ENCODE measurements around the gene MRGPRF. TPM values are rescaled to one million over a fixed set of nuclear protein-coding genes. Genes with fewer than 3 reads are reported as not detected.

Gene MRGPRF
- total and polyA plus RNA-seq, 8 donors, result 6.7 to 123 (median 20.8) TPM

DNA sequence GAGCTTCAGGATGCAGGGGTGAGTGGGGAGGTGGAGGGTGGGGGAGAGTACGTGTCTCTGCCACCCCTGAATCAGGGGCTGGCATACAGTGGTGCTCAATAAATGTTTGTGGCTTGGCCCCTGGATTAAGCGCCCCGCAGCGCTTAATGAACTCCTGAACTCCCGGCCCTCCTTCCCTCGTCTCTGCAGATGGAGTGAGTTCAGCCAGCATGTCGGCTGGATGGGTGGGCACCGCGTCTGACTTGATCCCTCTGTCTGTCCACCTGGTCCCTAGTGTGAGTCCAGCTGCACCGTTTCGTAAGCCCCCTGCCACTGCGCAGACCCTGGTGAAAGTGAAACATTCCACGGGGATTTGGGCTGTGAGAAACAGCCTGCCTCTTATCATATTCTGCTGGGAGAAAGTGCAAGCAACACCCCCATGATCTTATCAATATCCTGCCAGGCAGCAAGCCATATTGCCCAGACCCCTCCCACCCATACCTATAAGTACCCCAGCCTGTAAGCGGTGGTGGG is 20.2 kb downstream of the MRGPRF start:
- intact Hi-C loops (cut with DNase I; ENCODE audit: low total_unique reads), result no loop called here
- H3K9me3 ChIP-seq, result no peaks in the 10 kb centered on the region

DNA sequence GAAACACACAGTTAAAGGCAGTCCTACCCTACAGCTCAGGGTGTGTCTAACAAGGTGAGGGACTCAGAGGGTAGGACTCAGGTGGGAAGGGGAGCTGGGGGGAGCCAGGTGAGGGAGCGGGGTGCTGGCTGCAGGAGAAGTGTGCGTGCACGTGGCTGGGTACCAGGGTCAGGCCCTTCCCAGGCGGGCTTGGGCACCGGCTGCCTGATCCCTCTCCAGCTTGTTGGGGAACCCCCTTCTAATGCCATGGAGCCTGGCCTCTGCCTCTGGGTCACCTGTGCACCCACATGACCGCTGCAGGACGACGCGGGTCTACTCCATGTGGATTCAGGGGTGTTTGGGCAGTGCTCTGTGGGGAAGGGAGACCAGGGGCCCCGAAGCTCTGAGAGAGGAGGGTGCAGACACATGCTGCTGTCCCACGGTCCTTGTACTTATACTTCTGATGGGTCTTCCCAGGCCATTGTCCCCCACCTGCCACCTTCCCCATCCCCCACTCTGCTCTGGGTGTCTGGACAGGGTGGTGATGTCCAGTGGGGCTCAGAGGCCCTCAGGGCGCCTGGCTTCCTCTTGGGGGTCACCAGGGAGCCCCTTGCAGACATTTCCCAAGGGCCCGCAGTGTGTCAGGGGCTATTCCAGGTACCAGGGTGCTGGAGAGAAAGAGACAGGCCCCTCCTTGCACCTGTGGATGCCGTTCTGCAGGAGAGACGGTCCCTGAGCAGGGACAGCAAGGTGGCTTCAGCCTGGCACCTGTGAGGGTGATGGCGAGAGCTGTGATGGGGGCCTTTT is 21.9 kb downstream of the MRGPRF start:
- DNase-seq, result peak in 1 of 2 donors; percentile 0
- TF ChIP-seq POLR2AphosphoS5 (IDR thresholded peaks at IDR 0.05), result no peak
- TF ChIP-seq EP300 (IDR thresholded peaks at IDR 0.05), result no peak
- TF ChIP-seq POLR2A (IDR thresholded peaks at IDR 0.05), result no peak
- TF ChIP-seq, protein P1, sequence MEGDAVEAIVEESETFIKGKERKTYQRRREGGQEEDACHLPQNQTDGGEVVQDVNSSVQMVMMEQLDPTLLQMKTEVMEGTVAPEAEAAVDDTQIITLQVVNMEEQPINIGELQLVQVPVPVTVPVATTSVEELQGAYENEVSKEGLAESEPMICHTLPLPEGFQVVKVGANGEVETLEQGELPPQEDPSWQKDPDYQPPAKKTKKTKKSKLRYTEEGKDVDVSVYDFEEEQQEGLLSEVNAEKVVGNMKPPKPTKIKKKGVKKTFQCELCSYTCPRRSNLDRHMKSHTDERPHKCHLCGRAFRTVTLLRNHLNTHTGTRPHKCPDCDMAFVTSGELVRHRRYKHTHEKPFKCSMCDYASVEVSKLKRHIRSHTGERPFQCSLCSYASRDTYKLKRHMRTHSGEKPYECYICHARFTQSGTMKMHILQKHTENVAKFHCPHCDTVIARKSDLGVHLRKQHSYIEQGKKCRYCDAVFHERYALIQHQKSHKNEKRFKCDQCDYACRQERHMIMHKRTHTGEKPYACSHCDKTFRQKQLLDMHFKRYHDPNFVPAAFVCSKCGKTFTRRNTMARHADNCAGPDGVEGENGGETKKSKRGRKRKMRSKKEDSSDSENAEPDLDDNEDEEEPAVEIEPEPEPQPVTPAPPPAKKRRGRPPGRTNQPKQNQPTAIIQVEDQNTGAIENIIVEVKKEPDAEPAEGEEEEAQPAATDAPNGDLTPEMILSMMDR (IDR thresholded peaks at IDR 0.05), result no peak
- peaks cover 0 to 45% (median 11%) of the 10 kb centered on the region in 3 donors for H3K27me3 ChIP-seq
- no peaks in the 10 kb centered on the region for H3K4me1 ChIP-seq
- no peak overlapping the region for H3K4me3 ChIP-seq
- 73 to 89% (median 82%) methylated on average over 8 to 16 of the region's 16 CpGs for WGBS, 5 donors
- peaks cover 0 to 7% (median 0%) of the 10 kb centered on the region in 4 donors for H3K9me3 ChIP-seq
- no peak overlapping the region for H3K27ac ChIP-seq
- intact Hi-C loops (cut with DNase I; ENCODE audit: low total_unique reads), result no loop called here
- no peaks in the 10 kb centered on the region for H3K36me3 ChIP-seq

More for the DNA sequence above, 20.2 kb downstream of the MRGPRF start:
- Histone ChIP-seq H3K36me3 (no peaks in the 10 kb centered on the region), H3K27me3 (peaks cover 0 to 45% (median 11%) of the 10 kb centered on the region in 3 donors), H3K4me1 (peaks cover 0 to 6% (median 0%) of the 10 kb centered on the region in 4 donors), H3K4me3 (no peak overlapping the region), H3K27ac (no peak overlapping the region)
- TF ChIP-seq, protein P1 (IDR thresholded peaks at IDR 0.05), result no peak
- TF ChIP-seq EP300 (IDR thresholded peaks at IDR 0.05), result no peak
- no peak for TF ChIP-seq POLR2AphosphoS5 (IDR thresholded peaks at IDR 0.05)
- TF ChIP-seq POLR2A (IDR thresholded peaks at IDR 0.05), result no peak
- no peak for DNase-seq
- 46 to 56% (median 50%) methylated on average over 14 of the region's 14 CpGs for WGBS, 5 donors

DNA sequence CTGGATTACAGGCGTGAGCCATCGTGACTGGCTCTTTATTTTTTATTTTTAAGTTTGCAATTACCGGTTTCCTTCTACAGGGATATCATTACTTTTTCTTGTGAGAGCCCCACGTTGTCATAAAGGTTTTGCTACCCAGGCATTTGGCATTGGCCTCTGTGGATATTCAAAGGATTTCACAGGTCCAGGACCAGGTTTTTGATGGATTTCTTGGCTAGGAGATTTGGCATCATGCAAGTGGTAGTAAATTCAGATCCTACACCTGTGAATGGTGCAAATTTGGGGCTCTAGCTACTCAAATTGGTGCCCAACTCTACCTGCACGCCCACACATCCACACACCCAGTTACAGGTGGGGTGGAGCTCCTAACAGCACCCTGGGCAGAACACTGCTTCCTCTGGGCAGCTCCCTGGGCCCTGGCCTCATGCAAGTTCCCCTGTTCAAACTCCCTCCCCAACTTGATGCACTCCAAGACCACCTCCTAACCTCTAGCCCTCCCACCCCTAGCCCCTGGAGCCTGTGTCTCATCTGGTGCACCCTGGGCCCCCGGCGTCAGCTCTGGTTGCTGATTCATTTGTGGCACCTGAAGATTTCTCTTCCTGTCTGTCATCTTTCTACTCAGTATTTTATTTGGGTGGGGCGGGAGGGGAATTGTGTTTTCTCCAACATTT is 23.0 kb downstream of the MRGPRF start:
- DNase-seq, result no peak
- peaks cover 0 to 9% (median 0%) of the 10 kb centered on the region in 4 donors for H3K9me3 ChIP-seq
- TF ChIP-seq, protein P1 (IDR thresholded peaks at IDR 0.05), result no peak
- no peak for TF ChIP-seq POLR2A (IDR thresholded peaks at IDR 0.05)
- no peak for TF ChIP-seq POLR2AphosphoS5 (IDR thresholded peaks at IDR 0.05)
- no peak for TF ChIP-seq EP300 (IDR thresholded peaks at IDR 0.05)
- H3K27me3 ChIP-seq, result peaks cover 0 to 45% (median 11%) of the 10 kb centered on the region in 3 donors
- intact Hi-C loops (cut with DNase I; ENCODE audit: low total_unique reads), result no loop called here
- 76 to 87% (median 81%) methylated on average over 8 of the region's 8 CpGs for WGBS, 5 donors
- no peaks in the 10 kb centered on the region for H3K4me1 ChIP-seq
- H3K4me3 ChIP-seq, result no peak overlapping the region
- H3K27ac ChIP-seq, result no peak overlapping the region
- no peaks in the 10 kb centered on the region for H3K36me3 ChIP-seq

DNA sequence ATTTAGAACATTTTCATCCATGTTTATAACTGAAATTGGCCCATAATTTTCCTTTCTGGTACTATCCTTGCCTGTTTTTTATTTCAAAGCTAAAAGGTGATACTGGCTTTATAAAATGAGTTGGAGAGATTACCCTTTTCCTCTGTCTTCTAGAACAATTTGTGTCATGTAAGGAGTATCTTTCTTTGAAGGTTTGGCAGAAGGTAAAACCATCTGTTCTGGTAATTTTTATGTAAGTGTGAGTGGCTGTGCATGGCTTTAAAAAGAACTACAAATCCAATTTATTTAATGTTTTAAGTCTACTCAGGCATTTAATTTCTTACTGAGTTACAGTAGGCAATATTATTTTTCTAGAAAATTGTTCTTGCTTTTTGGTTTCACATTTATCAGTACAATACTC is 24.6 kb downstream of the MRGPRF start:
- Histone ChIP-seq H3K36me3 (no peaks in the 10 kb centered on the region), H3K9me3 (peaks cover 0 to 9% (median 0%) of the 10 kb centered on the region in 4 donors), H3K4me3 (no peak overlapping the region), H3K27ac (no peak overlapping the region), H3K4me1 (no peaks in the 10 kb centered on the region), H3K27me3 (peaks cover 0 to 36% (median 11%) of the 10 kb centered on the region in 3 donors)
- intact Hi-C loops (cut with DNase I; ENCODE audit: low total_unique reads), result no loop called here
- DNase-seq, result no peak
- TF ChIP-seq, protein P1 (IDR thresholded peaks at IDR 0.05), result no peak
- TF ChIP-seq POLR2A (IDR thresholded peaks at IDR 0.05), result no peak
- no peak for TF ChIP-seq POLR2AphosphoS5 (IDR thresholded peaks at IDR 0.05)
- TF ChIP-seq EP300 (IDR thresholded peaks at IDR 0.05), result no peak
